Right atrium auricular region (tissue), 2 donors: ENCODE measurements around the gene TNNI3K. TPM values are rescaled to one million over a fixed set of nuclear protein-coding genes. Genes with fewer than 3 reads are reported as not detected.

Source experiments
- DNase-seq: peaks from one replicate; pipeline ENCODE4 v3.0.0-alpha.2; 2019; ENCODE audit warnings: low spot score
- H3K27ac ChIP-seq, 2 donors: fragments of 200-600 bp; sonication (generic); 1 replicate in 1 of 2; 2 replicates in 1 of 2; pipeline ENCODE4 v1.5.1; 2016 to 2019
- H3K27me3 ChIP-seq, 2 donors: fragments of 200-600 bp; sonication (generic); one replicate each; pipeline versions ENCODE4 v1.5.1 to v1.6.0; 2017 to 2019
- H3K36me3 ChIP-seq: fragments of 200-600 bp; sonication (generic); one replicate; pipeline ENCODE4 v1.5.1; 2016
- H3K4me1 ChIP-seq, 2 donors: fragments of 200-600 bp; sonication (generic); one replicate each; pipeline versions ENCODE4 v1.5.1 to v1.6.0; 2017 to 2019
- H3K4me3 ChIP-seq, 2 donors: fragments of 200-600 bp; sonication (generic); 1 replicate in 1 of 2; 2 replicates in 1 of 2; pipeline ENCODE4 v1.5.1; 2017 to 2019; ENCODE audit warnings: mild to moderate bottlenecking in 1 of 2, moderate library complexity in 1 of 2
- H3K9me3 ChIP-seq, 2 donors: fragments of 200-600 bp; sonication (generic); one replicate each; pipeline ENCODE4 v1.5.1; 2019
- CTCF ChIP-seq, 2 donors: fragments of 200-600 bp; sonication (generic); IDR thresholded peaks; one replicate each; pipeline ENCODE4 v1.5.1; 2019; ENCODE audit warnings: antibody characterized with exemption in 2 of 2
- total RNA-seq, 2 donors: library from RNA; depleted of rRNA; stranded (reverse); fragments of >200 nt; gene quantifications; one replicate each; pipeline ENCODE4 v1.1.0, GENCODE V29; 2016

The TNNI3K gene
- total RNA-seq, 2 donors from 2014 or later = 14.6 to 18.3 TPM

DNA sequence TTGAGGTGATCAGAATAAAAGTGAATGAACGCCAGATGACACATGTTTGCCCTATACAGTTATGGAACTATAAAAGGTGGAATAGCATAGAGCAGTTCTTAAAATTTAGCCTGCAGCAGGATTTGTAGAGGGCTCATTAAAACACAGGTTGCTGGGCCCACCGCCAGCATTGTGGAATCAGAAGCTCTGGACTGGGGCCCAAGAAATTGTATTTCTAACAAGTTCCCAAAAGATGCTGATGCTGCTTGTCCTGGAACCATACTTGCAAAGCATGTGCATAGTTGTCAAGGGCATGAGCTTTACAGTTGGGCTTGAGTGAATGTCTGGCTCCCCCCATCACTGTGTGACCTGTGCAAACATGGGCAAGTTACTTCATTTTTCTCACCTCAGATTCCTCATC is 314.7 kb downstream of the TNNI3K start:
- H3K9me3 ChIP-seq = no peaks in the 10 kb centered on the region
- H3K27ac ChIP-seq = no peak overlapping the region
- no peaks in the 10 kb centered on the region for H3K36me3 ChIP-seq
- no peaks in the 10 kb centered on the region for H3K27me3 ChIP-seq
- no peak overlapping the region for H3K4me3 ChIP-seq
- DNase-seq = no peak
- TF ChIP-seq CTCF (IDR thresholded peaks at IDR 0.05) = no peak
- H3K4me1 ChIP-seq = no peaks in the 10 kb centered on the region

GRCh38 chr1:74570797-74571492 is 335.8 kb downstream of the TNNI3K start:
- TF ChIP-seq CTCF (IDR thresholded peaks at IDR 0.05) = no peak
- no peaks in the 10 kb centered on the region for H3K9me3 ChIP-seq
- H3K4me3 ChIP-seq = no peak overlapping the region
- no peak overlapping the region for H3K27ac ChIP-seq
- no peaks in the 10 kb centered on the region for H3K27me3 ChIP-seq
- no peak for DNase-seq
- H3K4me1 ChIP-seq = no peaks in the 10 kb centered on the region
- H3K36me3 ChIP-seq = no peaks in the 10 kb centered on the region

- Histone ChIP-seq H3K4me1 (no peaks in the 10 kb centered on the region), H3K27ac (no peak overlapping the region), H3K27me3 (no peaks in the 10 kb centered on the region), H3K9me3 (no peaks in the 10 kb centered on the region), H3K4me3 (no peak overlapping the region), H3K36me3 (no peaks in the 10 kb centered on the region)
- DNase-seq = no peak
- no peak for TF ChIP-seq CTCF (IDR thresholded peaks at IDR 0.05)
Observed at GRCh38 chr1:74571493-74571800, 336.3 kb downstream of the TNNI3K start.

GRCh38 chr1:74571891-74572290 is 336.7 kb downstream of the TNNI3K start:
- TF ChIP-seq CTCF (IDR thresholded peaks at IDR 0.05) = no peak
- H3K27ac ChIP-seq = no peak overlapping the region

GRCh38 chr1:74578101-74578500 is 342.9 kb downstream of the TNNI3K start:
- no peak for TF ChIP-seq CTCF (IDR thresholded peaks at IDR 0.05)
- H3K27me3 ChIP-seq = no peaks in the 10 kb centered on the region
- no peaks in the 10 kb centered on the region for H3K36me3 ChIP-seq
- H3K4me1 ChIP-seq = no peaks in the 10 kb centered on the region
- DNase-seq = no peak
- no peak overlapping the region for H3K4me3 ChIP-seq
- no peaks in the 10 kb centered on the region for H3K9me3 ChIP-seq
- H3K27ac ChIP-seq = no peak overlapping the region

More at GRCh38 chr1:74571891-74572290, 336.7 kb downstream of the TNNI3K start:
- H3K36me3 ChIP-seq = no peaks in the 10 kb centered on the region
- H3K9me3 ChIP-seq = no peaks in the 10 kb centered on the region
- no peaks in the 10 kb centered on the region for H3K4me1 ChIP-seq
- H3K4me3 ChIP-seq = no peak overlapping the region
- H3K27me3 ChIP-seq = no peaks in the 10 kb centered on the region
- no peak for DNase-seq

- Histone ChIP-seq H3K27ac (no peak overlapping the region), H3K4me3 (no peak overlapping the region), H3K36me3 (no peaks in the 10 kb centered on the region), H3K27me3 (no peaks in the 10 kb centered on the region), H3K4me1 (no peaks in the 10 kb centered on the region), H3K9me3 (no peaks in the 10 kb centered on the region)
- DNase-seq = no peak
- TF ChIP-seq CTCF (IDR thresholded peaks at IDR 0.05) = no peak
Observed at GRCh38 chr1:74579425-74579824, 344.2 kb downstream of the TNNI3K start.
